ENCODE results near the gene OR52L1.
"Not testable (repeated sequence)": the region's sequence is repeated elsewhere in the genome, so short reads cannot be mapped to it uniquely, and the experiment has no call there.

The OR52L1 gene

DNA sequence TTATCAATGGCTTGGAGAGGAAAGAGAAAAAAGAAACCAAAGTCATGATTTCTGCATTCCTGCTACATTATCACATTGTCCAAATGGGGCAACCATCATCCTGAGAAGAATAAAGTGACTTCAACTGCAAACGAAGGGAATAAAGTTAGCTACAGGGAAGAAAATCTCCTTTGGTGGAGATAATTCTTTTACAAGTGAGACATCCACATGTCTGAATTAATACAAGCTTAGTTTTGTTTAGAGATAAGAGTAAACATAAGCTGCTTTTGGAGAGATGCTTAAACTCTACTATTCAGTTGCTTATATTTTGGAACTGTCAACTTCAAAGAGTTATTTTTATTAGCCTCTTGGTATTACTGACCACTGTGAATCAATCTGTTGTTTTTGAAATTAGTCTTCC is at the start of gene OR52L1:
Gene OR52L1, minus strand, starts transcription at position 101 of the 400 bp plus-strand sequence. Its CDS starts 55 bp downstream, at position 46.
- no peak for DNase-seq

DNA sequence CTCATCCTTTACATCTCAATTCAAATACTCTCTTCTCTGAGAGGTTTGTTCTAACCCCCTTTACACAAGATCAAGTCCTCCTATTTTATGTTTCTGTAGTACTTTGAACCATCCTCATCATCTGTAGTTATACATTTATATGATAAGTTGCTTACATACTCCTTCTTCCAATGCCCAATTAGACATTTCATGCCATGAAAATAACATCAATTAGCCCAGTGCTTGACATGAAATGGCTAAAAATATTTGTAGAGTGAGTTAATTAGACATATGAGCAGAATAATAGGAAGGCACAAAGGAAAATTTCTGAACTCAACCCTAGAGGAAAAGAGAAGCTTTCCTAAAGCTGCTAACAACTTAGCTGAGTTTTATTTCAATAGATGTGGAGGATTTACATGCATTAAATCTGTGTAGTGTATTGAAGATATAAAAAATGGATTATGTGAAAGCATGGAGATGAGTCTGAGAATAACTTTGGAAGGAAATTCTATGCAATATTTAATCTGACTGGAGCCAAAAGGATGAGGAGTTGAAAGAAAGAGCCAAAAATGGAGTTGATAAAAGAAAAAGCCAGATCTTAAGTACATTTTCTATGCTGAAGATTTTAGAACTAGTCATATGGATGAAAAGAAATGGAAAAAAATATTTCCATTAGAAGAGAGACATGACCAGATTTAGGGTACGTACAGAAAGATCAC is 44.1 kb upstream of the OR52L1 start, which contains the start of gene OR56A1:
Gene OR56A1, minus strand, starts transcription at position 51 of the 698 bp plus-strand sequence. CDS start 3,066 bp downstream, outside the sequence.
- DNase-seq = no peak

DNA sequence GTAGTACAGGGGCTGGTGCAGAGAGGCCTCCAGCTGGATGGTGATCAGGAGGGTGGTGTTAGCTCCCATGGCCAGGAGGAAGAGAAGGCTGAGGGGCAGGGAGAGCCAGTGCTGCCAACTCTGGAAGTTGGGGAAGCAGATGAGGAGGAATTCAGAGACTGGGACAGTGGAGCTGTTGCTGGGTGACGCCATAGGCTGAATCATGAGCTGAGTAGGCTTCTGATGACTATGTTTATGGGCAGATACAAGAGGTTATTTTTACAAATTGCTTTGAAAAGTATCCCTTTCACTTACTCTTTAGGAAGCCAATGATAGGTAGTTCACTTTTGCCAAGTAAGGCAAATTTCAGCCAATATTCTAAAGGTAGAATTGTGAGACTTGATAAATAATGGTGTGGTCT is 40.7 kb upstream of the OR52L1 start:
- no peak for DNase-seq

DNA sequence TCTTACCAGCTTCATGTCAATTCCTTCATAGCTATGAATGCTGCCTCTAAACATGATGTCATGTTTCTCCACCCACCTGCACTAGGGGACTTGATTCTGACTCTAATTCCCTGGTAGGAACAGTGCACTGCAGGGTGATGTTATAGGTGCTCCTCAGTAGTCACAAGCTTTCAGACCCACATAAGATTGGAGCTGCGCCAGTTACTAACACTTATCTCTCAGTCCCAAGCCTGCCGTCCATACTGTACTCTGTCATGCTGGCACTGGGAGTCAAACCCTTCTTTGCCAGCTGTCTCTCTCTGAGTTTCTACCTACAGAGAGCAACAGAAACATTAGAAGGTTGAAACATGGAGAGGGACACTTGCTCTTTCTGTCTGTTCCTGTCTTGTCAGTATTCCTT is 38.3 kb upstream of the OR52L1 start:
- no peak for DNase-seq

DNA sequence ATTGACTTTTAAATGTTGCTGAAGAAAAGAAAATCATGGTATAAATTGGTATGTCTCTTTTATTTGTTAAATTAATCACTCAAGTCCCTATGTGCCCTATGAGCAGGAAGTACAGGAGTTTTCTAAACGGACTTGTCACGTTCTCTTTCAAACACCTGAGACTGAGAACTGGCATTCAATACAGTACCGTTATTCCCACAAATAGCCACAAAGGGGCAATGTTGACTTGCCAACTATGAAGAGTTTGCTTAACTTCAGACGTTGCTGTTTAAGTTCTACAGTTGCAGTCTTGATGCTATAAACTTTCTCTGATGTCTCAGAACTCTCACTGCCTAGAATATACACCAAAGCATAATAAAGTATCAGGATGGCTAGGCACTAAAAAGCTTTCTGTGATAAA is 36.2 kb upstream of the OR52L1 start:
- no peak for DNase-seq

DNA sequence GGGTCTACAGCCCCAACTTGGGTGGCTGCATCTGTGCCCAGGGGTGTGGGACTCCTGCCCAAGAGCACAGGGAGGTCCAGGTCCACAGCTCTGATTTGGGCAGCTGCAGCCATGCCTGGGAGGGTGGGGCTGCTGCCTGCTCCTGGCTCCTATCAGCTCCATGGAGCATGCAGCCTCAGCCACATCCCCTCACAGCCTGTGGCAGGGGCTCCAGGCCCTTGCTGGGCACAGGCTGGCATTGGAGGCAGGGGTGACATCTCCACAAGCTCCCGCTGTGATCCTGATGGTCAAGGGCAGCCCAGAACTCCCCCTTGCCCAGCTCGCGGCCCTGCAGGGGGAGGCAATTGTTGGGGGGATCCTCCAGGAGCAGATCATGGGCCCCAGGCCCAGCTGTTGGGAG is 26.3 kb upstream of the OR52L1 start:
- no peak for DNase-seq

DNA sequence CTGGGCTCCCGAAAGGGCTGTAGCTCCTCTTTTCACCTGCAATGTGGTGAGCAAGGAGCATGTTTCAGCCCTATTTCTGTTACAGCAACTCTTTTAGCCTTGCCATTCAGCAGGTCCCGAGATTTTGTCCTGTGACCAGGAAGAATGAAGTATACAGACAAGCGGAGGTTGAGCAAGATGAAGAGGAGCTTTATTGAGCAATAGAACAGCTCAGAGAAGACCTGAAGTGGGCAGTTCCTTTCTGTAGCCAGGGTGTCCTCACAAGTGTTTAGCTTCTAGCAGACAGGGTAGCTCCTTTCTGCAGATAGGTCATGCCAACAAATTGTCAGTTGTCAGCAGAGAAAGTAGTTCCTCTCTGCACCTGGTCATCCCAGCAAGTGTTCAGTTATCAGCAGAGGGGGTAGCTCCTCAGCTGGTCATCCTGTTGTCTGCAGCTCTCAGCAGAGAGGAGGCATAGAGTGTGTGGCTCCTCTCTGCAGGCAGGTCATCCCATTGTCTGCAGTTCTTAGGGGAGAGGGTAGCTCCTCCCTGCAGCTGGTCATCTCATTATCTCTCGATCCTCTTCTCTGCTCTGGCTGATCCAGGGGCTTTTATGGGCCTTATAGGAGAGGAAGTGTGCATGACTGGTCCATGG is 25.4 kb upstream of the OR52L1 start:
- DNase-seq = no peak

DNA sequence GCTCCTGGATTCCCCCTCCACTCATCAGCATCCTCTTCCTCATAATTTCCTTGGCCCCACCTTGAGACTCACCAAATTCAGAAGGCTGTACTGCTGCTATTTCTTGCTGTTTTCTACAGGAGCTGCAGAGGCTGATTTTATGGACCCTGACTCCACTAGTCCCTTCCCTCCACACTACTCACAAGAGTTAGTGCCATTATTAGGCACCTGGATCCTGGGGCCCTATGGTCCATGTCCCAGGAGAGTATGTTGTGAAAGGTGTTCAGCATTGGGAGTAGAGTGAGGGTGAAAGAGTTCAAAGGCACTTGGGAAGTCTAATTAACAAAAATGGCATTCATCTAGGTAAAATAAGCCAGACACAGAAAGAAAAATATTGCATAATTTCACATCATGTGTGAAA is 20.1 kb upstream of the OR52L1 start, which contains the start of gene OR56A4:
Gene OR56A4, minus strand, starts transcription at position 101 of the 400 bp plus-strand sequence. CDS start 3,954 bp downstream, outside the sequence.
- DNase-seq = no peak

DNA sequence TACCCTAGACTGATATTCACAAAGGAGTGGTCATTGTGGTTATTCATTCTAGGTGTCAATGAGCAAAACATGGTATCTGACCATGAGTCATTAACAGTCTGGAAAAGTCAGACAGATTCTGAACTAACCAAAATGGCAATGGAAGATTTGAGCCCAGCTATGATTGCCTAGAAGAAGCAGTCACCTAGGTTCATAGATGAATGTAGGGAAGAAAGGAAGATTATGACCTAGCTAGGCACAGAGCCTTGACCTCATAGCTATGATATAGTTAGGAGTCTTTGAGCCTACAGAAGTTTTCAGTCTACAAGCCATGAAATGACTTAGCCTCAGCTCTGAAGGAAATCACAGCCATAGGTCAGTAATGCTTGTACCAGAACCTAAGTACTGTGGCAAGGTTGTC is 19.6 kb upstream of the OR52L1 start:
- no peak for DNase-seq

DNA sequence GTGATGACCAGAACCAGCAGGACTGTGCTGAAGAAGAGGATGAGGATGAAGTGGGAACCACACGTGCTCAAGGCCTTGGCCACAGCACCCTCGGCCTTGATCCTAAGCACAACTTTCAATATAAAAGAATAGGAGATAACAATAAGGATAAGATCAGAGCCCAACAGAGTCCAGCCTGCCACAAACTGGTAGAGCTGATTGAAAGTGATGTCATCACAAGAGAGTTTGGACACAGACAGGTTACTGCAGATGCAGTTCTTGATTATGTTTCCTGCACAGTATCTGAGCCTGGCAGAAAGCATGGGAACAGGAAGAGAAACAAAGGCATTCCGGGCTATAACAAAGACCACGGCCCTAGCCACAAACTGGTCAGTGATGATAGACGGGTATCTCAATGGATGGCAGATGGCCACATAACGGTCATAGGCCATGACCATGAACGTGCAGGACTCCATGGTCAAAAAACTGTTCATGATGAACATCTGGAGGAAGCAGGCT is 15.5 kb upstream of the OR52L1 start:
- DNase-seq = no peak

DNA sequence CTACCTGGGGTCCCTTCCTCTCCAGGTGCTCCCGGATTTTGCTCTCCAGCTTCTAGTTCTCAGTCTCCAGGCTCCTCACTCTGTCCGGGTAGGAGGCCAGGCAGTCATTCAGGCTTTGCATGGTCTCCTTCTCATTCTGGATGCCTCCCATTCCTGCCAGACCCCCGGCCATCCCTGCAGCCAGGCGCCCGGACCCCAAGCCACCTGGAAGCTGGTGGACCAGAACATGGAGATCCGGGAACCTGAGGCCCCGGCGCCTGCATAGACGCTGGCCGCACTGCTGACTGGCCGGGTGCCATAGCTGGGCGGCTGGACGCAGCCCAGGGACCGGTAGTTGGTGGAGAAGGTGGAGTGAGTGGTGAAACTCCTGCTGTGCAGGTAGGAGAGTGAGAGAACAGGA is 8.0 kb upstream of the OR52L1 start:
- DNase-seq = no peak

DNA sequence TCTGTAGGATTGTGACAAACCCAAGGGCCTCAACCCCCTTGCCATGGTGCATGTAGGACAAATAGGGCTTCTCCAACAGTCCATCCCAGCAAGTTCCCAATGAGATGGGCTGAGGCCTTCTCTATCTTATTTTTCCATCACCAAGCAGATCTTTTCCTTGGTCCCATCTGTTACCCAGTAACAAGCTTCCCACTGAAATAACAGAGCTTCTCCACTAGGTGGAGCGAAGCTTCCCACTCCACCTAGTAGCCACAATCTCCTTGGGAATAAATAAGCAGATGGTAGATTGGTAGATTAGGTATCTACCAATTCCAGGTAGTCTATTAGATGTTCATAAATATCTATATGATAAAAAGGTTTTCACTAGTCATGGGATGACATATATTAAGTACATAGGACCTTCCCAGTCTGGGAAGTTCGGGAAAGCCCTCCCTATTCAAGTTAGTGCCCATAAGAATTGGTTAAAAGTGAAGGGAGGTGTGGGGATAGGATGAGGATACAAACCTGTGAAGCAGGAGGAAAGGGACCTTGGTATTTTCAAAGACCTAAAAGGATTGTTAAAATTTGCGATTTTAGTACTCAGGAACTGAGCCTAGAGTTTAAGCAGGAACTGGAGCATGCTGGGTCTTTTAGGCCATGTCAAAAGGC is 5.9 kb upstream of the OR52L1 start:
- no peak for DNase-seq

DNA sequence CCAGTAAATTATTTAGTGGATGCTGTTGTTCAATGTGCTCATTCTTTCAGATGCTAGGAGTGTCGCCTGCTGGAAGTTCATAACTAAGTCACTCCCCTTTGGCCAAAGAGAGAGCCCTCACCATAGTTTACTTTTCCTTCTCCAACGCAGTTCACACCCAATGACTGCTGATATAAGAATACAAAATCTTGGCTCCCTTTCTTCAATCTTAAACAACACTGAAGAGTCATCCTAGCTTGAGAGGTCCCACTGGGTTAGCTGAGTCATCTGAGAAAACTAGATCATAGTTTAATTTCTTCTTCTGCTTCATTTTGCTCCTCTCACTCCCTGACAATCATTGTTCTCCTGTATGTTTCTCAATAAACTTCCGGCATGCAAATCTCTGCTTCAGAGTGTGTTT is 5.4 kb upstream of the OR52L1 start:
- DNase-seq = no peak

DNA sequence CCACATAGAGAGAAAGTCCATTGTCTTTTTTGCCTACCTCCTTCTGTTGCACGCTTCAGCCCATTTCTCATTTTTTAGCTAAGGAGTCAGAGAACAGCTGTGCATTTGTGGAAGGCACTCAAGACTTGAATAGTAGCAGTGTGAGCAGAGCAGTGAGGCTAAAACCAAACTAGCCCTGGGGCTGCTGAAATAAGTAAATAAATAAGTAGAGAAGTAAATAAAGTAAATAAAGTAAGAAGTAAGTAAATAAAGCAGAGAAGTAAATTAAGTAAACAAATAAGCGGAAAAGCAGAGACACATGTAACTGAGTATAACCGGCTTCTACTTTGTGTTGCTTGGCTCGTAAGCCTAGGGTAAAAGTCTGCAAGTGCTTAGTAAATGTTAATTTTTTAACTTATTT is 2.4 kb upstream of the OR52L1 start:
- no peak for DNase-seq

DNA sequence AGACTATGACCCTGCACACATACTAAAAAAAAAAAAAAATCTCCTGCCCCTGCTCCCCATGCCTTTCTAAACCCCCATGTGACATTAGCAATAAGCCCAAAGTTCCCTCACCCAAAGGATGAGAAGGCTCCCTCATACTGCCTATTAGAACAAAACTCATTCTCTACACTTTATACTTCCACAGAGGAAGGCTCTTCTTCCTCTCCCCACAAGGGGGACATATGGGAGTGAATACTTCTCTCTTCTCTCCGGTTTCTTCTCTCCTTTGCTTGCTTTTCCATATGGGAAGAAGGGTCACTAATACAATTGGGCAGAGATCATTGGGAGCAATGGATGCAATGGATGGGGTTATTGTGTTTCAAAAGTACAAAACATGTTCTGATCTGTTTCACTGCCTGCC is 3.3 kb downstream of the OR52L1 start:
- DNase-seq = no peak

DNA sequence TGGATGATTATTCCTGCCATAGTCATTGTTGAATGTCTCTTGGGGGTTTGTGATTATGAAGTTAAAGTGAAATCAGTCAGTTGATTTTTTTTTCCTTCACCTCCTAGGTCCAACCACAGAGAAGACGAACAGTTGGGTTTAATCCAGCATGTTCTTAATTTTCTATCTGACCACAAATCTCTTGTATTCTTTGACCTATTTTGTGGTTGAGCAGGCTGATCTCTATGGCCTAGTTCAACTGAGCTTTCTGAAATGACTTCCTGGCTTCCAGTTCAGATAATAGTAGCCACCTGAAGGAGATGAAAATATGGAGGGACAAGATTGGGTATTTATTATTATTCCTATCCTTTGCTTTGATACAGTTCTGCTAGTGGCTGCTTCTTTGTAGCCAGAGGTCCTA is 13.3 kb downstream of the OR52L1 start:
- no peak for DNase-seq

DNA sequence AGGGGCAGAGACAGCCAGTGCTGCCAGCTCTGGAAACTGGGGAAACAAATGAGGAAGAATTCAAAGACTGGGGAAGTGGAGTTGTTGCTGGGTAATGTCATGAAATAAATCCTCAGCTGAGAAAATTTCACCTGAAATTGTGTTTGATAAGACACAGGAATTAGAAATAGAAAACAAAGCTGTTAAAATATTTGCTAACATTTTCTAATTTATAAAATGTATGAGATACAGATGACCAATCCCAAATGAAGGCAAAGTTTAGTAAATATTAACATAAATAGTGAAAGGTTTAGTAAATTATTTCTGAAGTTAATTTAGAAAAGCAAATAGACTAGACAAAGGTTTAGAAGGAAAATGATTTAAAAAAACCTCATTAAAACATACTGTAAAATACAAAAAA is 18.4 kb downstream of the OR52L1 start, which contains the start of gene OR56A5:
Gene OR56A5, minus strand, starts transcription at position 101 of the 400 bp plus-strand sequence. Its CDS starts 0 bp downstream, at position 101.
- no peak for DNase-seq

DNA sequence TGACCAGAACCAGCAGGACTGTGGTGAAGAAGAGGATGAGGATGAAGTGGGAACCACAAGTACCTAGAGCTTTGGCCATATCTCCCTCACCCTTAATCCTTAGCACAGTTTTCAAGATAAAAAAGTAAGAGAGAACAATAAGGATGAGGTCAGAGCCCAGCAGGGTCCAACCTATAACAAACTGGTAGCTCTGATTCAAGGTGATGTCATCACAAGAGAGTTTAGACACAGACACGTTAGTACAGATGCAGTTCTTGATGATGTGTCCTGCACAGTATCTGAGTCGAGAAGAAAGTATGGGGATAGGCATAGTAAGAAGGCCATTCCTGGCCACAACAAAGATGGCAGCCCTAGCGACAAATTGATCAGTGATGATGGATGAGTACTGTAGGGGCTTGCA is 19.1 kb downstream of the OR52L1 start:
- DNase-seq = no peak

DNA sequence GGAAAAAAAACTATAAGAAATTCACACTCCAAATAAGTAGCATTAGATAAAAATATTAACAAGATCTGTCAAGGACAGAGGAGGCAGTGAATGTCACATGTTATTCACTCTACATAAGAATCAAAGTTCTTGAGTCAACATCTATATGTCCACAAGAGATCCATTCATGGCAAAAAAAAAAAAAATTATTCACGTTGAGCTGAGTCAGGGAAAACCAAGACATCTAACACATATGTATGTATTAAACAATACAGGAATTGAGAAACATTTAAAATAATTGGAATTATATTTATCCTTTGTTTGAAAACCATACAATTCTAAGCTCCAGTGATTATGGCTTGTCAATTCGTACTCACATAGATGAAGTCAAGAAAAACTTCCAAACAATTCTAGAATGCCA is 19.8 kb downstream of the OR52L1 start:
- no peak for DNase-seq

DNA sequence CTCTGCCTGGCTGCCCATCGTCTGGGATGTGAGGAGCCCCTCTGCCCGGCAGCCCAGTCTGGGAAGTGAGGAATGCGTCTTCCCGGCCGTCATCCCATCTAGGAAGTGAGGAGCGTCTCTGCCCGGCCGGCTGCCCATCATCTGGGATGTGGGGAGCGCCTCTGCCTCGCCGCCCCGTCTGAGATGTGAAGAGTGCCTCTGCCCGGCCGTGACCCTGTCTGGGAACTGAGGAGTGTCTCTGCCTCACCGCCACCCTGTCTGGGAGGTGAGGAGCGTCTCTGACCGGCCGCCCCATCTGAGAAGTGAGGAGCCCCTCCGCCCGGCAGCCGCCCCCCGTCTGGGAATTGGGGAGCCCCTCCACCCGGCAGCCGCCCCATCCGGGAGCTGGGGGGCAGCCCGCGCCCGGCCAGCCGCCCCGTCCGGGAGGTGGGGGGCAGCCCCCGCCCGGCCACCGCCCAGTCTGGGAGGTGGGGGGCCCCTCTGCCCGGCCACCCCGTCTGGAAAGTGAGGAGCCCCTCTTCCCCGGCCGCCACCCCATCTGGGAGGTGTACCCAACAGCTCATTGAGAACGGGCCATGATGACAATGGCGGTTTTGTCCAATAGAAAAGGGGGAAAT is 26.0 kb downstream of the OR52L1 start:
- not testable (repeated sequence) for DNase-seq

DNA sequence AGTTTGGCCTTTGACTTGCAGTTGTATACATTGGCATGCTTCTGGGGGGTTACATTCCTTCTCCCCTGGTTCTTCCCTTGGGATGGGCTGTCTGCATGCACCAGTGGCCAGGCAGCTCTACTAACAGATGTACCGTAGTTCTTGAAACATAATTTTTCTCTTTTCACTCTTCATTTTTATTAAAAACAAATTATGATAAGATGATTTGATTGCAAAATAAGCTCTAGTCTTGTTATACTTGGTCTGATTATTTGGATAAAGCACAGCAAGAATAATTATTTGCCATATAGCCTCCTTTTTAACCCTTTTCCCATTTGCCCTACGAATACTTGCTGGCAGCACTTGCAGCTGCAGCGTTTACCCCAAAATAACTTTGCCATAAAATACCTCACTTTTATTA is 31.2 kb downstream of the OR52L1 start:
- no peak for DNase-seq

DNA sequence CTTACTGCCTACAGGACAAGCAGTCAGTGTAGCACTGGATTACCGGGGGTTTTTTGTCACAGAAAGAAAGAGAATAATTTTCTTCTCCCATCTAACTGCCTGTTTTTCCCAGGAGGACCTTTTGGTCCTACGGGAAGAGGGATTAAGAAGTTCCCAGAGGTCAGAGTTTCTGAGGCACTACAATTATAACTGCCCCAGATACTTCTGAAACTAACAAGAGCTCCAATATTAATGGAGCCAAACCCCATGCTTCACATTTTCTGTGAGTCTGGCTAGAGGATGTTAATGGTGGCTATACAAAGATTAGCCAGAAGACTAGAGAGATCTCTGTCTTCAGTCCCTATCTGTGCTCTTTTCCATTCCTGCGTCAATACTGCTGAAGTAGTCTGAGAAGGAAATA is 44.8 kb downstream of the OR52L1 start, which contains the start of gene OR56A3:
Gene OR56A3, plus strand, starts transcription at position 301 of the 400 bp plus-strand sequence. CDS start 5,096 bp downstream, outside the sequence.
- no peak for DNase-seq

DNA sequence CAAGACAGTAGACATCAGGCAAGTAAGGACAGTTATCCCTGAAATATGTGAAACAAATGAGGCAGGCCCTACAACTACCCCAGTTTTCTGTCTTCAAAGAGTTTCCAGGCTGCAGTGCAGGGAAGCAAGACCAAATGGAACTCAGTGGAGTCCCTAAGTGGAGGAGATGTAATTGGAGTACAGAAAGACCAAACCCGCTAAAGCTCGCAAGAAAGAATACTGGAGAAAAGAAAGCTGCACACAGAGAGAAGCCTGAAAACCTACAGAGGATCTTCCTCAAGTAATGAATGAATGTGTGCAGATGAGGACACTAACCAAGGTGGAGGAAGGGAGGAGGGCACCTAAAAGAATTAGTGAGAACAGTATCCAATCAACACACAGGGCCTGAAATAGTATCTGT is 46.0 kb downstream of the OR52L1 start:
- no peak for DNase-seq

All from amniotic stem cell (primary cell).